Measurements from ENCODE around the gene AMH. TPM values are rescaled to one million over a fixed set of nuclear protein-coding genes. Genes with fewer than 3 reads are reported as not detected.

The AMH gene
- total RNA-seq, 2 experiments from 2014 or later, result 14.8 to 49.7 TPM

GRCh38 chr19:2246014-2246620 is 3.0 kb upstream of the AMH start:
- Histone ChIP-seq H2AFZ (ENCODE audit: low read length) (no peak overlapping the region), H3K9me3 (ENCODE audit: low read length) (no peaks in the 10 kb centered on the region), H3K36me3 (ENCODE audit: insufficient read depth, low read length) (peaks cover 78% of the 10 kb centered on the region), H3K27ac (ENCODE audit: low read depth, low read length, poor library complexity, severe bottlenecking) (no peak overlapping the region), H3K9me2 (ENCODE audit: insufficient read depth, low read length) (no peaks in the 10 kb centered on the region), H3K79me2 (ENCODE audit: insufficient read depth, low read depth, low read length) (peaks cover 25% of the 10 kb centered on the region), H3K4me1 (ENCODE audit: insufficient read depth, low read length, poor library complexity, severe bottlenecking) (peaks cover 11% of the 10 kb centered on the region), H4K20me1 (ENCODE audit: insufficient read depth, low read length) (peaks cover 11% of the 10 kb centered on the region; the same call in 1 of the 2 replicates), H3K4me3 (ENCODE audit: low read depth, low read length, poor library complexity, severe bottlenecking) (no peak overlapping the region), H3K4me2 (ENCODE audit: low read length) (no peak overlapping the region)
- intact Hi-C loops (cut with micrococcal nuclease; ENCODE audit: unreplicated experiment), result no loop called here
- ChIA-PET POLR2A (no interaction called here), CTCF (ENCODE audit: unreplicated experiment) (interaction anchor here (0.6 kb wide), 1 partner anchor 20 kb away, joined by 3 read pairs; no protein-coding TSS in a partner anchor)
- no peak for DNase-seq (ENCODE audit: low spot score)
- no TSS peak for BruUV-seq (replicated peaks)
- no peak for TF ChIP-seq EZH2phosphoT487 (IDR thresholded peaks at IDR 0.05; ENCODE audit: borderline replicate concordance, low read depth, low read length)
- TF ChIP-seq CTCF (conservative IDR thresholded peaks at IDR 0.05; ENCODE audit: low read length), result no peak

- Histone ChIP-seq H4K20me1 (ENCODE audit: insufficient read depth, low read length) (peaks cover 3% of the 10 kb centered on the region; the same call in 1 of the 2 replicates), H2AFZ (ENCODE audit: low read length) (no peak overlapping the region), H3K79me2 (ENCODE audit: insufficient read depth, low read depth, low read length) (peaks cover 17% of the 10 kb centered on the region), H3K9me3 (ENCODE audit: low read length) (no peaks in the 10 kb centered on the region), H3K4me3 (ENCODE audit: low read depth, low read length, poor library complexity, severe bottlenecking) (no peak overlapping the region), H3K4me1 (ENCODE audit: insufficient read depth, low read length, poor library complexity, severe bottlenecking) (peaks cover 3% of the 10 kb centered on the region), H3K27ac (ENCODE audit: low read depth, low read length, poor library complexity, severe bottlenecking) (no peak overlapping the region), H3K4me2 (ENCODE audit: low read length) (no peak overlapping the region), H3K9me2 (ENCODE audit: insufficient read depth, low read length) (no peaks in the 10 kb centered on the region), H3K36me3 (ENCODE audit: insufficient read depth, low read length) (peaks cover 74% of the 10 kb centered on the region)
- no peak for TF ChIP-seq EZH2phosphoT487 (IDR thresholded peaks at IDR 0.05; ENCODE audit: borderline replicate concordance, low read depth, low read length)
- no peak for TF ChIP-seq CTCF (conservative IDR thresholded peaks at IDR 0.05; ENCODE audit: low read length)
- intact Hi-C loops (cut with micrococcal nuclease; ENCODE audit: unreplicated experiment), result no loop called here
- BruUV-seq (replicated peaks), result no TSS peak
- POLR2A ChIA-PET, result no interaction called here
- CTCF ChIA-PET (ENCODE audit: unreplicated experiment), result interaction anchor here (0.6 kb wide), 1 partner anchor 19 kb away, joined by 3 read pairs; no protein-coding TSS in a partner anchor
- DNase-seq (ENCODE audit: low spot score), result no peak
Observed at GRCh38 chr19:2246801-2247361, 2.2 kb upstream of the AMH start.

GRCh38 chr19:2247433-2248101 is 1.6 kb upstream of the AMH start:
- BruUV-seq (replicated peaks), result no TSS peak
- no peak overlapping the region for H3K4me3 ChIP-seq (ENCODE audit: low read depth, low read length, poor library complexity, severe bottlenecking)
- H3K9me3 ChIP-seq (ENCODE audit: low read length), result no peaks in the 10 kb centered on the region
- H3K9me2 ChIP-seq (ENCODE audit: insufficient read depth, low read length), result no peaks in the 10 kb centered on the region
- H3K27ac ChIP-seq (ENCODE audit: low read depth, low read length, poor library complexity, severe bottlenecking), result no peak overlapping the region
- H3K79me2 ChIP-seq (ENCODE audit: insufficient read depth, low read depth, low read length), result peaks cover 11% of the 10 kb centered on the region
- intact Hi-C loops (cut with micrococcal nuclease; ENCODE audit: unreplicated experiment), result no loop called here
- no peak overlapping the region for H3K4me2 ChIP-seq (ENCODE audit: low read length)
- TF ChIP-seq CTCF (conservative IDR thresholded peaks at IDR 0.05; ENCODE audit: low read length) (no peak), EZH2phosphoT487 (IDR thresholded peaks at IDR 0.05; ENCODE audit: borderline replicate concordance, low read depth, low read length) (no peak)
- H3K4me1 ChIP-seq (ENCODE audit: insufficient read depth, low read length, poor library complexity, severe bottlenecking), result peaks cover 2% of the 10 kb centered on the region
- H3K36me3 ChIP-seq (ENCODE audit: insufficient read depth, low read length), result peaks cover 69% of the 10 kb centered on the region
- no peak for DNase-seq (ENCODE audit: low spot score)
- ChIA-PET CTCF (ENCODE audit: unreplicated experiment) (no interaction called here), POLR2A (no interaction called here)
- no peak overlapping the region for H2AFZ ChIP-seq (ENCODE audit: low read length)
- H4K20me1 ChIP-seq (ENCODE audit: insufficient read depth, low read length), result no peaks in the 10 kb centered on the region
